ENCODE results near the gene UNC93A.

Gene UNC93A

GRCh38 chr6:167341665-167342655, 50.8 kb downstream of the UNC93A start:
- Histone ChIP-seq H3F3A (ENCODE audit: insufficient read depth) (no peaks in the 10 kb centered on the region), H3K27me3 (ENCODE audit: low read length) (no peaks in the 10 kb centered on the region), H3K9me3 (ENCODE audit: insufficient read depth, low read length) (no peaks in the 10 kb centered on the region), H4K20me1 (ENCODE audit: low read depth, low read length) (no peaks in the 10 kb centered on the region), H3K4me2 (ENCODE audit: low read depth, low read length, poor library complexity, severe bottlenecking) (no peak overlapping the region), H3K9ac (ENCODE audit: low read length) (no peak overlapping the region), H3K9me2 (replicated peaks; ENCODE audit: insufficient read depth, low read length) (no peaks in the 10 kb centered on the region), H3K36me3 (ENCODE audit: low read length) (no peaks in the 10 kb centered on the region), H2AFZ (ENCODE audit: low read depth, low read length, severe bottlenecking) (no peak overlapping the region), H3K79me2 (ENCODE audit: insufficient read depth, low read length) (no peaks in the 10 kb centered on the region), H3K4me3 (ENCODE audit: insufficient read depth, low read length, poor library complexity, severe bottlenecking) (no peak overlapping the region), H3K27ac (ENCODE audit: low read depth, low read length) (no peak overlapping the region)
- TF ChIP-seq, protein P1, sequence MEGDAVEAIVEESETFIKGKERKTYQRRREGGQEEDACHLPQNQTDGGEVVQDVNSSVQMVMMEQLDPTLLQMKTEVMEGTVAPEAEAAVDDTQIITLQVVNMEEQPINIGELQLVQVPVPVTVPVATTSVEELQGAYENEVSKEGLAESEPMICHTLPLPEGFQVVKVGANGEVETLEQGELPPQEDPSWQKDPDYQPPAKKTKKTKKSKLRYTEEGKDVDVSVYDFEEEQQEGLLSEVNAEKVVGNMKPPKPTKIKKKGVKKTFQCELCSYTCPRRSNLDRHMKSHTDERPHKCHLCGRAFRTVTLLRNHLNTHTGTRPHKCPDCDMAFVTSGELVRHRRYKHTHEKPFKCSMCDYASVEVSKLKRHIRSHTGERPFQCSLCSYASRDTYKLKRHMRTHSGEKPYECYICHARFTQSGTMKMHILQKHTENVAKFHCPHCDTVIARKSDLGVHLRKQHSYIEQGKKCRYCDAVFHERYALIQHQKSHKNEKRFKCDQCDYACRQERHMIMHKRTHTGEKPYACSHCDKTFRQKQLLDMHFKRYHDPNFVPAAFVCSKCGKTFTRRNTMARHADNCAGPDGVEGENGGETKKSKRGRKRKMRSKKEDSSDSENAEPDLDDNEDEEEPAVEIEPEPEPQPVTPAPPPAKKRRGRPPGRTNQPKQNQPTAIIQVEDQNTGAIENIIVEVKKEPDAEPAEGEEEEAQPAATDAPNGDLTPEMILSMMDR (IDR thresholded peaks at IDR 0.05; ENCODE audit: insufficient read depth, low read length, poor library complexity, severe bottlenecking): no peak
- no peak for TF ChIP-seq EZH2phosphoT487 (conservative IDR thresholded peaks at IDR 0.05; ENCODE audit: low read length)

DNA sequence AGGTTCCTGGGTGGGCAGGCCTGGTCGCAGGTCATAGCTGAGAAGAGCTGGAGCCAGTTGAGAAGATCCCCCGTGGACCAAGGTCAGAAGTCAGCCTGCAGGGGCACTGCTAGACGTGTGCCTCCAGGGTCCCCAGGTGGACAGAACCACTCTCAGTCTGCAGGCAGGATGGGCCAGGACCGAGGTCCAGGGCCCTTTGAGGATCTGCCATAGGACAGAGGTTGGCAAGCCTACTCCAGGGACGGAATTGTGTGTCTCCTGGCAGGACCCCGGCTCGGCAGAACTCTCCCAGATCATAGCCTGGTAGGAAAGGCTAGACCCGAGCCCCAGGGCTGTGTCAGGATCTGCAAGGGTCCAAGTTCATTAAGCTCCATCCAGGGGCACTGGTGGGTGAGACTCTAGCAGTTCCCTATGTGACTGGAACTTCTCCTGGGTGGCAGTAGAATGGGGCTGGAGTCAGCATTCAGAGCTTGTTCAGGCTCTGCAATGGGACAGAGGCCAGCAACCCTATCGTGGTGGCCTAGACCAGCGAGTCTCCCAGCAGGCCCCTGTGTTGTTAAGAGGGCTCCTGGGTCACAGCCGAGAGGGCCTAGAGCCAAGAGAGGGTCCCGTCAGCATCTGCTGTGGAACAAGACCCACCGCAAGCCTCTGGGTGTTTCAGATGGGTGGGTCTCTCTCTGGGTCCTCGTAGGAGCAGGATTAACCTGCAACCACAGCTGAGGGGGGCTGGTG, 51.9 kb downstream of the UNC93A start:
- no peak for TF ChIP-seq EZH2phosphoT487 (conservative IDR thresholded peaks at IDR 0.05; ENCODE audit: low read length)
- TF ChIP-seq, protein P1 (IDR thresholded peaks at IDR 0.05; ENCODE audit: insufficient read depth, low read length, poor library complexity, severe bottlenecking): no peak
- Histone ChIP-seq H3K27ac (ENCODE audit: low read depth, low read length) (no peak overlapping the region), H2AFZ (ENCODE audit: low read depth, low read length, severe bottlenecking) (no peak overlapping the region), H3K9me2 (replicated peaks; ENCODE audit: insufficient read depth, low read length) (no peaks in the 10 kb centered on the region), H4K20me1 (ENCODE audit: low read depth, low read length) (no peaks in the 10 kb centered on the region), H3K9me3 (ENCODE audit: insufficient read depth, low read length) (no peaks in the 10 kb centered on the region), H3K9ac (ENCODE audit: low read length) (no peak overlapping the region), H3K36me3 (ENCODE audit: low read length) (no peaks in the 10 kb centered on the region), H3K27me3 (ENCODE audit: low read length) (no peaks in the 10 kb centered on the region), H3F3A (ENCODE audit: insufficient read depth) (no peaks in the 10 kb centered on the region), H3K4me3 (ENCODE audit: insufficient read depth, low read length, poor library complexity, severe bottlenecking) (no peak overlapping the region), H3K79me2 (ENCODE audit: insufficient read depth, low read length) (no peaks in the 10 kb centered on the region), H3K4me2 (ENCODE audit: low read depth, low read length, poor library complexity, severe bottlenecking) (no peak overlapping the region)

GRCh38 chr6:167345348-167345747, 54.2 kb downstream of the UNC93A start:
- no peak overlapping the region for H3K9ac ChIP-seq (ENCODE audit: low read length)
- no peaks in the 10 kb centered on the region for H3K9me3 ChIP-seq (ENCODE audit: insufficient read depth, low read length)
- no peaks in the 10 kb centered on the region for H3K9me2 ChIP-seq (replicated peaks; ENCODE audit: insufficient read depth, low read length)
- no peak overlapping the region for H3K4me2 ChIP-seq (ENCODE audit: low read depth, low read length, poor library complexity, severe bottlenecking)
- no peaks in the 10 kb centered on the region for H3F3A ChIP-seq (ENCODE audit: insufficient read depth)
- H3K79me2 ChIP-seq (ENCODE audit: insufficient read depth, low read length): no peaks in the 10 kb centered on the region
- no peaks in the 10 kb centered on the region for H4K20me1 ChIP-seq (ENCODE audit: low read depth, low read length)
- no peaks in the 10 kb centered on the region for H3K27me3 ChIP-seq (ENCODE audit: low read length)
- no peak overlapping the region for H2AFZ ChIP-seq (ENCODE audit: low read depth, low read length, severe bottlenecking)
- TF ChIP-seq, protein P1 (IDR thresholded peaks at IDR 0.05; ENCODE audit: insufficient read depth, low read length, poor library complexity, severe bottlenecking): no peak
- no peak for TF ChIP-seq EZH2phosphoT487 (conservative IDR thresholded peaks at IDR 0.05; ENCODE audit: low read length)
- no peaks in the 10 kb centered on the region for H3K36me3 ChIP-seq (ENCODE audit: low read length)
- H3K4me3 ChIP-seq (ENCODE audit: insufficient read depth, low read length, poor library complexity, severe bottlenecking): no peak overlapping the region
- no peak overlapping the region for H3K27ac ChIP-seq (ENCODE audit: low read depth, low read length)

Data from SU-DHL-6 (cell line).